ENCODE data around the gene ARHGAP26. TPM values are rescaled to one million over a fixed set of nuclear protein-coding genes. Genes with fewer than 3 reads are reported as not detected.

ARHGAP26 gene
- total RNA-seq, 1 experiment from 2014 or later, result 65.5 TPM

GRCh38 chr5:143133721-143134120, 363.5 kb downstream of the ARHGAP26 start:
- Histone ChIP-seq H3K36me3 (ENCODE audit: control insufficient read depth, insufficient read depth, low read length) (peaks cover 3% of the 10 kb centered on the region; the same call in 1 of the 2 replicates), H3K27ac (ENCODE audit: low read length) (no peak overlapping the region), H3K4me1 (ENCODE audit: control insufficient read depth, insufficient read depth, low read length) (no peaks in the 10 kb centered on the region), H3K9me3 (ENCODE audit: control insufficient read depth, insufficient read depth, low read depth, low read length) (no peaks in the 10 kb centered on the region), H3K27me3 (ENCODE audit: control insufficient read depth, insufficient read depth, low read length) (no peaks in the 10 kb centered on the region), H3K4me3 (ENCODE audit: low read depth in 2 of 2, low read length in 2 of 2) (no peak overlapping the region)
- TF ChIP-seq, protein P1, sequence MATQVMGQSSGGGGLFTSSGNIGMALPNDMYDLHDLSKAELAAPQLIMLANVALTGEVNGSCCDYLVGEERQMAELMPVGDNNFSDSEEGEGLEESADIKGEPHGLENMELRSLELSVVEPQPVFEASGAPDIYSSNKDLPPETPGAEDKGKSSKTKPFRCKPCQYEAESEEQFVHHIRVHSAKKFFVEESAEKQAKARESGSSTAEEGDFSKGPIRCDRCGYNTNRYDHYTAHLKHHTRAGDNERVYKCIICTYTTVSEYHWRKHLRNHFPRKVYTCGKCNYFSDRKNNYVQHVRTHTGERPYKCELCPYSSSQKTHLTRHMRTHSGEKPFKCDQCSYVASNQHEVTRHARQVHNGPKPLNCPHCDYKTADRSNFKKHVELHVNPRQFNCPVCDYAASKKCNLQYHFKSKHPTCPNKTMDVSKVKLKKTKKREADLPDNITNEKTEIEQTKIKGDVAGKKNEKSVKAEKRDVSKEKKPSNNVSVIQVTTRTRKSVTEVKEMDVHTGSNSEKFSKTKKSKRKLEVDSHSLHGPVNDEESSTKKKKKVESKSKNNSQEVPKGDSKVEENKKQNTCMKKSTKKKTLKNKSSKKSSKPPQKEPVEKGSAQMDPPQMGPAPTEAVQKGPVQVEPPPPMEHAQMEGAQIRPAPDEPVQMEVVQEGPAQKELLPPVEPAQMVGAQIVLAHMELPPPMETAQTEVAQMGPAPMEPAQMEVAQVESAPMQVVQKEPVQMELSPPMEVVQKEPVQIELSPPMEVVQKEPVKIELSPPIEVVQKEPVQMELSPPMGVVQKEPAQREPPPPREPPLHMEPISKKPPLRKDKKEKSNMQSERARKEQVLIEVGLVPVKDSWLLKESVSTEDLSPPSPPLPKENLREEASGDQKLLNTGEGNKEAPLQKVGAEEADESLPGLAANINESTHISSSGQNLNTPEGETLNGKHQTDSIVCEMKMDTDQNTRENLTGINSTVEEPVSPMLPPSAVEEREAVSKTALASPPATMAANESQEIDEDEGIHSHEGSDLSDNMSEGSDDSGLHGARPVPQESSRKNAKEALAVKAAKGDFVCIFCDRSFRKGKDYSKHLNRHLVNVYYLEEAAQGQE (IDR thresholded peaks at IDR 0.05; ENCODE audit: insufficient read depth in 1 of 2, low read depth in 2 of 2, low read length in 1 of 2), result no peak
- TF ChIP-seq POLR2AphosphoS5 (IDR thresholded peaks at IDR 0.05; ENCODE audit: low read depth, low read length) (no peak), TCF7L2 (IDR thresholded peaks at IDR 0.05; ENCODE audit: low read depth, low read length) (no peak), CTCF (IDR thresholded peaks at IDR 0.05) (no peak), SIN3A (IDR thresholded peaks at IDR 0.05; ENCODE audit: borderline replicate concordance, insufficient read depth, low read depth, low read length) (no peak)
- DNase-seq (ENCODE audit: low read depth, low spot score) (no peak), ATAC-seq (no peak)
- intact Hi-C loops (cut with micrococcal nuclease; ENCODE audit: unreplicated experiment), result no loop called here
- ChIA-PET CTCF (no interaction called here), POLR2A (interaction anchor here (0.6 kb wide), 1 partner anchor 23 kb away, joined by 4 read pairs; no protein-coding TSS in a partner anchor)
- in situ Hi-C loops (cut with HindIII; ENCODE audit: low pct_unique_long_range_greater_than_20kb, low sequenced_read_pairs), result no loop called here
- no TSS peak for BruUV-seq (replicated peaks)

DNA sequence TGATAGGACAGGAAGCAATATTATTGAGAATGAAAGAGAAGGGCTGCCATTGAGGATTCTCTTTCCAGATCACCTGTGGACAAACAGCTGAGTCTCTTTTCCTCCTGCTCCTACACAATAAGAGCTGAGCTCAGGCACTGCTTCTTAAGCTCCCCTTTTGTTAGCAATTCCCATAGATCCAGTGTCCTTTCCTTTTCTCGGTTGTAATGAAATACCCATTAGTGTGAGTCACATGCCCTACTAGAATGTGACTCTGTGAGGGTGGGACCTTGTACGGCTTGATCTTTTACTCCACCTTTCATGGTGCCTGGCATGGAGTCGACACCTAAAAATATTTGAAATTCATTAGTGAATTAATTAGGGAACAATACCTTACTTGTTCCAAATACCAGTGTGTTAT, 364.1 kb downstream of the ARHGAP26 start:
- no TSS peak for BruUV-seq (replicated peaks)
- ATAC-seq (no peak), DNase-seq (ENCODE audit: low read depth, low spot score) (no peak)
- intact Hi-C loops (cut with micrococcal nuclease; ENCODE audit: unreplicated experiment) (no loop called here), in situ Hi-C loops (cut with HindIII; ENCODE audit: low pct_unique_long_range_greater_than_20kb, low sequenced_read_pairs) (no loop called here)
- Histone ChIP-seq H3K4me1 (ENCODE audit: control insufficient read depth, insufficient read depth, low read length) (no peaks in the 10 kb centered on the region), H3K4me3 (ENCODE audit: low read depth in 2 of 2, low read length in 2 of 2) (no peak overlapping the region), H3K27me3 (ENCODE audit: control insufficient read depth, insufficient read depth, low read length) (no peaks in the 10 kb centered on the region), H3K27ac (ENCODE audit: low read length) (no peak overlapping the region), H3K36me3 (ENCODE audit: control insufficient read depth, insufficient read depth, low read length) (peaks cover 3% of the 10 kb centered on the region; the same call in 1 of the 2 replicates), H3K9me3 (ENCODE audit: control insufficient read depth, insufficient read depth, low read depth, low read length) (no peaks in the 10 kb centered on the region)
- POLR2A ChIA-PET, result no interaction called here
- CTCF ChIA-PET, result no interaction called here
- TF ChIP-seq TCF7L2 (IDR thresholded peaks at IDR 0.05; ENCODE audit: low read depth, low read length) (no peak), SIN3A (IDR thresholded peaks at IDR 0.05; ENCODE audit: borderline replicate concordance, insufficient read depth, low read depth, low read length) (no peak), CTCF (IDR thresholded peaks at IDR 0.05) (no peak), POLR2AphosphoS5 (IDR thresholded peaks at IDR 0.05; ENCODE audit: low read depth, low read length) (no peak)
- TF ChIP-seq, protein P1 (IDR thresholded peaks at IDR 0.05; ENCODE audit: insufficient read depth in 1 of 2, low read depth in 2 of 2, low read length in 1 of 2), result no peak
